WTC11 (cell line): ENCODE data around the gene DDX21. TPM values are rescaled to one million over a fixed set of nuclear protein-coding genes. Genes with fewer than 3 reads are reported as not detected.

Experiments used
- AFF4 ChIP-seq: sonication (generic); formaldehyde crosslinking; IDR thresholded peaks from 2 replicates; pipeline ENCODE4 v1.8.1; 2023; ENCODE audit warnings: mild to moderate bottlenecking, missing genetic modification reagents, borderline replicate concordance
- AR ChIP-seq: fragments of 250-450 bp; sonication (Bioruptor Pico); IDR thresholded peaks from 2 replicates; pipeline ENCODE4 v1.9.0; 2021; ENCODE audit warnings: mild to moderate bottlenecking
- ATF1 ChIP-seq: sonication (generic); formaldehyde crosslinking; IDR thresholded peaks from 2 replicates; pipeline ENCODE4 v1.8.1; 2023; ENCODE audit warnings: mild to moderate bottlenecking, moderate library complexity, missing genetic modification reagents
- ATF3 ChIP-seq: sonication (generic); formaldehyde crosslinking; conservative IDR thresholded peaks from 2 replicates; pipeline ENCODE4 v1.8.1; 2022; ENCODE audit warnings: mild to moderate bottlenecking, missing genetic modification reagents
- CREB1 ChIP-seq: sonication (generic); formaldehyde crosslinking; IDR thresholded peaks from 2 replicates; pipeline ENCODE4 v1.8.0; 2023; ENCODE audit warnings: mild to moderate bottlenecking, missing genetic modification reagents
- HMGA2 ChIP-seq: fragments of 250-450 bp; sonication (Bioruptor Pico); IDR thresholded peaks from 2 replicates; pipeline ENCODE4 v1.4.0; 2021; ENCODE audit warnings: mild to moderate bottlenecking, moderate library complexity
- HMGXB4 ChIP-seq: sonication (generic); formaldehyde crosslinking; IDR thresholded peaks from 2 replicates; pipeline ENCODE4 v1.8.1; 2023; ENCODE audit warnings: mild to moderate bottlenecking, moderate library complexity, missing genetic modification reagents
- JUN ChIP-seq: sonication (generic); formaldehyde crosslinking; IDR thresholded peaks from 2 replicates; pipeline ENCODE4 v1.8.0; 2023; ENCODE audit warnings: mild to moderate bottlenecking, missing genetic modification reagents
- MXD4 ChIP-seq: fragments of 250-450 bp; sonication (Bioruptor Pico); IDR thresholded peaks from 2 replicates; pipeline ENCODE4 v1.8.0; 2021; ENCODE audit warnings: mild to moderate bottlenecking, moderate library complexity, borderline replicate concordance
- SMAD3 ChIP-seq: sonication (generic); formaldehyde crosslinking; IDR thresholded peaks from 2 replicates; pipeline ENCODE4 v1.8.0; 2022; ENCODE audit warnings: missing genetic modification reagents, mild to moderate bottlenecking, borderline replicate concordance
- SOX15 ChIP-seq: fragments of 250-450 bp; sonication (Bioruptor Pico); IDR thresholded peaks from 2 replicates; pipeline ENCODE4 v1.9.0; 2021; ENCODE audit warnings: mild to moderate bottlenecking
- SP1 ChIP-seq: sonication (generic); formaldehyde crosslinking; conservative IDR thresholded peaks from 2 replicates; pipeline ENCODE4 v1.8.1; 2022; ENCODE audit warnings: missing genetic modification reagents
- STAT6 ChIP-seq: sonication (generic); formaldehyde crosslinking; conservative IDR thresholded peaks from 2 replicates; pipeline ENCODE4 v1.8.1; 2023; ENCODE audit warnings: mild to moderate bottlenecking, low read depth, missing genetic modification reagents, moderate library complexity
- TEAD4 ChIP-seq: sonication (generic); formaldehyde crosslinking; IDR thresholded peaks from 2 replicates; pipeline ENCODE4 v1.8.0; 2022; ENCODE audit warnings: mild to moderate bottlenecking, missing genetic modification reagents
- ZNF138 ChIP-seq: sonication (generic); formaldehyde crosslinking; conservative IDR thresholded peaks from 2 replicates; pipeline ENCODE4 v1.8.1; 2022; ENCODE audit warnings: mild to moderate bottlenecking, moderate library complexity, missing genetic modification reagents
- ZNF219 ChIP-seq: sonication (generic); formaldehyde crosslinking; IDR thresholded peaks from 2 replicates; pipeline ENCODE4 v1.8.0; 2023; ENCODE audit warnings: missing genetic modification reagents, mild to moderate bottlenecking, borderline replicate concordance
- ZNF232 ChIP-seq: sonication (generic); formaldehyde crosslinking; IDR thresholded peaks from 2 replicates; pipeline ENCODE4 v1.8.0; 2022; ENCODE audit warnings: mild to moderate bottlenecking, missing genetic modification reagents
- ZNF416 ChIP-seq: fragments of 250-450 bp; sonication (Bioruptor Pico); IDR thresholded peaks from 2 replicates; pipeline ENCODE4 v1.9.0; 2021; ENCODE audit warnings: mild to moderate bottlenecking, inconsistent platforms
- total RNA-seq: library from RNA; stranded (reverse); gene quantifications from 3 replicates; pipeline ENCODE4 v1.2.3, GENCODE V29; 2021
- TF ChIP-seq, protein P1 (sequence below): fragments of 250-450 bp; sonication (Bioruptor Pico); IDR thresholded peaks from 2 replicates; pipeline ENCODE4 v1.9.0; 2021; ENCODE audit warnings: mild to moderate bottlenecking, borderline replicate concordance
- TF ChIP-seq, protein P2 (sequence below): sonication (generic); formaldehyde crosslinking; IDR thresholded peaks from 2 replicates; pipeline ENCODE4 v1.8.0; 2022; ENCODE audit warnings: mild to moderate bottlenecking, missing genetic modification reagents
- TF ChIP-seq, protein P3 (sequence below): fragments of 250-450 bp; sonication (Bioruptor Pico); IDR thresholded peaks from 2 replicates; pipeline ENCODE4 v1.8.0; 2021; ENCODE audit warnings: mild to moderate bottlenecking

DDX21 gene
- total RNA-seq, 1 experiment from 2014 or later = 194 TPM

DNA sequence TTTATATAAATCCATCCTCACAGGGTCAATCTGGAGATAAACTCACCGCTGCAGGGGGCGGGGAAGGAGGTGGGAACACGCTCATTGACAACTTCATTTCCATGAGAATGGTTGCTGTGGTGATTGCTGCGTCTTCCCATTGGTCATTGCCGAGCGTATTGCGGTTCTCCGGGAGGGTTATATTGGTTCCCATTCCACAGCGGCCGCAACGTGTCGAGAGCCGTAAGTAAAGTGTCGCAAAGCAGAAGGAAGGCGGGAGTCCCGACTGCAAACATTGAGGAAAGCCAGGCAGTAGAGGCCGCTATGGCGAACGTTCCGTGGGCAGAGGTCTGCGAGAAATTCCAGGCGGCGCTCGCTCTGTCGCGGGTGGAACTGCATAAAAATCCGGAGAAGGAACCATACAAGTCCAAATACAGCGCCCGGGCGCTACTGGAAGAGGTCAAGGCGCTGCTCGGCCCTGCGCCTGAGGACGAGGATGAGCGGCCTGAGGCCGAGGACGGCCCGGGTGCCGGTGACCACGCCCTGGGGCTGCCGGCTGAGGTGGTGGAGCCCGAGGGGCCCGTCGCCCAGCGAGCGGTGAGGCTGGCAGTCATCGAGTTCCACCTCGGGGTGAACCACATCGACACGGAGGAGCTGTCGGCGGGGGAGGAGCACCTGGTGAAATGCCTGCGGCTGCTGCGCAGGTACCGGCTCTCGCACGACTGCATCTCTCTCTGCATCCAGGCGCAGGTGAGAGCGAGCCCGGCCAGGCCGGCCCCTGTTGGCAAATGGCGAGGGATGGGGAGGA, 32.8 kb downstream of the DDX21 start, which contains the start of gene KIFBP (continued):
- TF ChIP-seq HMGXB4 (CRISPR knock-in tag) (peak; percentile 97), CREB1 (CRISPR knock-in tag) (no peak), MXD4 (no peak), TEAD4 (CRISPR knock-in tag) (peak; percentile 49; the same call in 1 of the 2 replicates), AR (CRISPR knock-in tag) (no peak), HMGA2 (no peak), AFF4 (CRISPR knock-in tag) (no peak), ZNF416 (no peak), ATF1 (CRISPR knock-in tag) (no peak), ZNF232 (CRISPR knock-in tag) (peak; percentile 83), SMAD3 (CRISPR knock-in tag) (no peak), SOX15 (CRISPR knock-in tag) (no peak), ATF3 (CRISPR knock-in tag) (no peak), SP1 (CRISPR knock-in tag) (peak; percentile 68; the same call in 1 of the 2 replicates), ZNF138 (CRISPR knock-in tag) (no peak), STAT6 (CRISPR knock-in tag) (no peak), ZNF219 (CRISPR knock-in tag) (0 out of 2 replicates have a peak, but pooled peaks have one; percentile 53), JUN (peak; percentile 88; the same call in 1 of the 2 replicates)
- TF ChIP-seq, protein P1, sequence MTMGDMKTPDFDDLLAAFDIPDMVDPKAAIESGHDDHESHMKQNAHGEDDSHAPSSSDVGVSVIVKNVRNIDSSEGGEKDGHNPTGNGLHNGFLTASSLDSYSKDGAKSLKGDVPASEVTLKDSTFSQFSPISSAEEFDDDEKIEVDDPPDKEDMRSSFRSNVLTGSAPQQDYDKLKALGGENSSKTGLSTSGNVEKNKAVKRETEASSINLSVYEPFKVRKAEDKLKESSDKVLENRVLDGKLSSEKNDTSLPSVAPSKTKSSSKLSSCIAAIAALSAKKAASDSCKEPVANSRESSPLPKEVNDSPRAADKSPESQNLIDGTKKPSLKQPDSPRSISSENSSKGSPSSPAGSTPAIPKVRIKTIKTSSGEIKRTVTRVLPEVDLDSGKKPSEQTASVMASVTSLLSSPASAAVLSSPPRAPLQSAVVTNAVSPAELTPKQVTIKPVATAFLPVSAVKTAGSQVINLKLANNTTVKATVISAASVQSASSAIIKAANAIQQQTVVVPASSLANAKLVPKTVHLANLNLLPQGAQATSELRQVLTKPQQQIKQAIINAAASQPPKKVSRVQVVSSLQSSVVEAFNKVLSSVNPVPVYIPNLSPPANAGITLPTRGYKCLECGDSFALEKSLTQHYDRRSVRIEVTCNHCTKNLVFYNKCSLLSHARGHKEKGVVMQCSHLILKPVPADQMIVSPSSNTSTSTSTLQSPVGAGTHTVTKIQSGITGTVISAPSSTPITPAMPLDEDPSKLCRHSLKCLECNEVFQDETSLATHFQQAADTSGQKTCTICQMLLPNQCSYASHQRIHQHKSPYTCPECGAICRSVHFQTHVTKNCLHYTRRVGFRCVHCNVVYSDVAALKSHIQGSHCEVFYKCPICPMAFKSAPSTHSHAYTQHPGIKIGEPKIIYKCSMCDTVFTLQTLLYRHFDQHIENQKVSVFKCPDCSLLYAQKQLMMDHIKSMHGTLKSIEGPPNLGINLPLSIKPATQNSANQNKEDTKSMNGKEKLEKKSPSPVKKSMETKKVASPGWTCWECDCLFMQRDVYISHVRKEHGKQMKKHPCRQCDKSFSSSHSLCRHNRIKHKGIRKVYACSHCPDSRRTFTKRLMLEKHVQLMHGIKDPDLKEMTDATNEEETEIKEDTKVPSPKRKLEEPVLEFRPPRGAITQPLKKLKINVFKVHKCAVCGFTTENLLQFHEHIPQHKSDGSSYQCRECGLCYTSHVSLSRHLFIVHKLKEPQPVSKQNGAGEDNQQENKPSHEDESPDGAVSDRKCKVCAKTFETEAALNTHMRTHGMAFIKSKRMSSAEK = no peak
- TF ChIP-seq, protein P2, sequence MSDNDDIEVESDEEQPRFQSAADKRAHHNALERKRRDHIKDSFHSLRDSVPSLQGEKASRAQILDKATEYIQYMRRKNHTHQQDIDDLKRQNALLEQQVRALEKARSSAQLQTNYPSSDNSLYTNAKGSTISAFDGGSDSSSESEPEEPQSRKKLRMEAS (CRISPR knock-in tag) = peak; percentile 82
- TF ChIP-seq, protein P3, sequence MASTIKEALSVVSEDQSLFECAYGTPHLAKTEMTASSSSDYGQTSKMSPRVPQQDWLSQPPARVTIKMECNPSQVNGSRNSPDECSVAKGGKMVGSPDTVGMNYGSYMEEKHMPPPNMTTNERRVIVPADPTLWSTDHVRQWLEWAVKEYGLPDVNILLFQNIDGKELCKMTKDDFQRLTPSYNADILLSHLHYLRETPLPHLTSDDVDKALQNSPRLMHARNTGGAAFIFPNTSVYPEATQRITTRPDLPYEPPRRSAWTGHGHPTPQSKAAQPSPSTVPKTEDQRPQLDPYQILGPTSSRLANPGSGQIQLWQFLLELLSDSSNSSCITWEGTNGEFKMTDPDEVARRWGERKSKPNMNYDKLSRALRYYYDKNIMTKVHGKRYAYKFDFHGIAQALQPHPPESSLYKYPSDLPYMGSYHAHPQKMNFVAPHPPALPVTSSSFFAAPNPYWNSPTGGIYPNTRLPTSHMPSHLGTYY (CRISPR knock-in tag) = no peak
